HG02642 (cell line): ENCODE results near the gene PRSS1.
"Not testable (repeated sequence)": the region's sequence is repeated elsewhere in the genome, so short reads cannot be mapped to it uniquely, and the experiment has no call there.

Source experiments
- ATAC-seq: cut with Tn5 transposase; IDR thresholded peaks from one replicate; pipeline ENCODE4 v1.9.1; 2021; ENCODE audit warnings: mild to moderate bottlenecking; ENCODE audit not compliant: unreplicated experiment, poor library complexity

Gene PRSS1

DNA sequence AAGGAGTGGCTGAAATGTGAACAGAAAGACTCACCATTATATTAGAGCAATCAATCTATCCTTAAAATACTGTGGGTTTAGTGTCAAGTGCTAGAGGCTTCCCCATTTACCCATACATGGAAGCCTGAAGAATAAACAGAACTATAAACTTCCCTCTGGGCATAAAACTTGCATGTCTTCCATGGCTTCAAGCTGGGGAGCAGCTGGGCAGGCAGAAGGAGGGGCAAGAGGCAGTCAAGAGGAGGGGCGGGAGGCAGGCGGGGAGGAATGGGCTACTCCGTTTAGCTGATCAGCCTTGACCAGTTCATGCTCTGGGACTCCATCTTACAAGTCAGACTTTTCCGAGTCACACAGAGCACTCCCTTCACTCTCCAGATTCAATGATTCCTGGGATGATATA, 3.5 kb upstream of the PRSS1 start:
- no peak for ATAC-seq

DNA sequence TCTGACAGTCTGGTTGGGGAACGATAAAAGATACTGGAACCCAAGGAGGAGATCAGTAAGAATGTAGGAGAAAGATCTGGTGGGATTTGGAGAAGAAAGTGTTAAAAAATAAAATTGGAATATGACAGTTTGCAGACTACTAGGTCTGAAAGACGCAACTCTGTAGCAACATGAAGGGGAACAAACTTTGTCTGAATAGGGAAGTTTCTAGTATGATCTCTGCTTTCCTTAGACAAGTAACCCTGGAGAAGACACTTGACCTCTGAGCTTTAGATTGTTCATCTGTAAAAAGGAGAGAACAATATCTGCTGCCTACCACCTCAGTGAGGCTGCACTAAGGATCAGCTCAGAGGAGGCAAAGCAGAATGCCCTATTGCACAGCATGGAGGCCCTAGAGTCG, 3.0 kb upstream of the PRSS1 start:
- ATAC-seq, result no peak

DNA sequence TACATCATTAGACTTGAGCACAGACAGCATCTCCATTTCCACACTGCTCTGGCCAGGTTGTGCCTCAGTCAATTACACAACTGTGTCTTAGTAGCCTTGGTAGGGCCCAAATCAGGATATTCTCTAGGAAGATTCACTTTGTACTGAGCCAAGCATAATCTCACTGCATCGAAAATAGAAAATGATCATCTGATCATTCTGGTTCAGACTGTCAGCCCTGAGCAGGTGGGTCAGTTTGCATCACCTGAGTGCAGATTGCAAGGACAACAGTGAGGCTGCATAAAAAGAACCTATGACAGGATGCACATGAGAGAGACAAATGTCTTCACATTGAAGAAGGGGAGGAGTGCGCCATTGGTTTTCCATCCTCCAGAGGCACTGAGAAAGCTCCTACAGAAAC, 862 bp upstream of the PRSS1 start:
- ATAC-seq, result not testable (repeated sequence)

DNA sequence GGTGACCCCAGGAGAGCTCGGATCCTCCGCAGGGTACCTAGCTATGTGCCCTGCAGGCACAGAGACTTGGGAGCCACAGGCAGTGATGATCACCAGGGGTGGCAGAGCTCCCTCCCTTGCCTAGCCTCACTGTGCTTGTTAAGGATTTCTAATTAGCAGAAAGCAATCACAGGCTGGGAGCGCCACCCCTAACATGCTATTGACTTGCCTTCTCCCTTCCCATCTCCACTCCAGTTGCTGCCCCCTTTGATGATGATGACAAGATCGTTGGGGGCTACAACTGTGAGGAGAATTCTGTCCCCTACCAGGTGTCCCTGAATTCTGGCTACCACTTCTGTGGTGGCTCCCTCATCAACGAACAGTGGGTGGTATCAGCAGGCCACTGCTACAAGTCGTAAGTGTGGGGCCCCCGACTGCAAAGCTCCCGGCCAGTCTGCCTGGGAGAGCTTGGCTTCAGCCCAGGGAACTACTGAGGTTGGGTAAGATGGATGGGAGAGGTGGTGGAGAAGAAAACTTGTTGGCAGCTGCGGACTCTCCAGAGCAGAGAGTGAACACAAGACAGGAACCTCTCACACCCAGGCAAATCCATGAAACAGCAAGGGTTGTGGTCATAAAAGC, 1.2 kb downstream of the PRSS1 start:
- no peak for ATAC-seq

DNA sequence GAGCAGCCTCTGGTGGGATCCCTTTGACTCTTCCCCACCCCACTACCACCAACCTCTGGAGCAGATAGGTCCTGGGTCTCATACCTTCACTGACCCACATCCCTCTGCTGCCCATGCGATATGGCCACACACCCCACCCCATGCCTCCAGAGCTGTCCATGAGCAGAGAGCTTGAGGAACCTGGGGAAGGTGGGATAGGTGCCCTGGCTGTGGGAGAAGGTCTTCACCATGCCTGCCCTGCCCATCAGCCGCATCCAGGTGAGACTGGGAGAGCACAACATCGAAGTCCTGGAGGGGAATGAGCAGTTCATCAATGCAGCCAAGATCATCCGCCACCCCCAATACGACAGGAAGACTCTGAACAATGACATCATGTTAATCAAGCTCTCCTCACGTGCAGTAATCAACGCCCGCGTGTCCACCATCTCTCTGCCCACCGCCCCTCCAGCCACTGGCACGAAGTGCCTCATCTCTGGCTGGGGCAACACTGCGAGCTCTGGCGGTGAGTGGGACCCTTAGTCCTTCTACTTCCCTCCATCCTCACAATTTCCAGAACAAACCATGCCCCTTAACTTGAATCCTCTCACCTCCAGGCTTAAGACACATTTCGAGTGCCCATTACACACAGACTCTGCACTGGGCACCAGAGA, 2.4 kb downstream of the PRSS1 start:
- not testable (repeated sequence) for ATAC-seq

DNA sequence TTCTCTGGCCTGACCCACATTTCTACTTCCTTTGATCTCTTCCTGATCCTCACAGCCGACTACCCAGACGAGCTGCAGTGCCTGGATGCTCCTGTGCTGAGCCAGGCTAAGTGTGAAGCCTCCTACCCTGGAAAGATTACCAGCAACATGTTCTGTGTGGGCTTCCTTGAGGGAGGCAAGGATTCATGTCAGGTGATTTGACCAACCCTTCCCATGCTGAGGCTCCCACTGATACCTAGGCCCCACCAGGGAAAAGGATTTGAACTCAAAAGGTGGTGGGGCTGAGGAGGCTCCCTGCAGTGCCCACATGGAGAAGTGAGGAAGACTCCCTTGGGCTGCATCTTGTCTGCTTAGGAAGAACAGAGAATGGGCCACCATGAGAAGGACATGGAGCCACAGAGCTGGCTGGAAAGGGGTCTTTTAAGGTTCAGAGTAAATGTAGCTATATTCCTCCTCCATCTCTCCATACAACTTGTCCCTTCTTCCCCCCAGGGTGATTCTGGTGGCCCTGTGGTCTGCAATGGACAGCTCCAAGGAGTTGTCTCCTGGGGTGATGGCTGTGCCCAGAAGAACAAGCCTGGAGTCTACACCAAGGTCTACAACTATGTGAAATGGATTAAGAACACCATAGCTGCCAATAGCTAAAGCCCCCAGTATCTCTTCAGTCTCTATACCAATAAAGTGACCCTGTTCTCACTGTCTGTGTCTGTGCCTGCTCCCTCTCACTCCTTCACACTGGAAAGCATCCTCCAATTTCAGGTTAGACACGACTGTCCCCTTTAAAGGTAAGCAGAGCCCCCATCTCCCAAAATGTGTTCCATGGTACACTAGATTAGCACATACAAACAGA, 3.3 kb downstream of the PRSS1 start:
- no peak for ATAC-seq

DNA sequence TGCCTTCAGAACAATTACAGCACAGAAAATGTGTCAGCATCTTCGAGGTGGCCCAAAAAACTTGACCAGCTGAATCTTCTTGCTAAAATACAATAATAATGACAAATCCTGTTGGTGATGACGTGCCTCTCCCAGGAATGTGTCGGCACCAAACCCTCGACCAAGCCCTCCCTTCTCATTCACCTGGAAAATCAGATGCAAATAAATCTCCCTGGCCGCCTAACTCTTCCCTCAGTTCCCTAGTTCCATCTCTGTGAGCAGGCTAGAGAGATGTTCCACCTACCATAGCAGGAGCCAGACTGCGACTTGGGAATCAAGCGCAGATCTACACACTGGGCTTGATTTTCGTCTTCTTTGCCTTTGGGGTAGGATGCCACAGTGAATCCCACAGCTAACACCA, 4.1 kb downstream of the PRSS1 start:
- no peak for ATAC-seq

DNA sequence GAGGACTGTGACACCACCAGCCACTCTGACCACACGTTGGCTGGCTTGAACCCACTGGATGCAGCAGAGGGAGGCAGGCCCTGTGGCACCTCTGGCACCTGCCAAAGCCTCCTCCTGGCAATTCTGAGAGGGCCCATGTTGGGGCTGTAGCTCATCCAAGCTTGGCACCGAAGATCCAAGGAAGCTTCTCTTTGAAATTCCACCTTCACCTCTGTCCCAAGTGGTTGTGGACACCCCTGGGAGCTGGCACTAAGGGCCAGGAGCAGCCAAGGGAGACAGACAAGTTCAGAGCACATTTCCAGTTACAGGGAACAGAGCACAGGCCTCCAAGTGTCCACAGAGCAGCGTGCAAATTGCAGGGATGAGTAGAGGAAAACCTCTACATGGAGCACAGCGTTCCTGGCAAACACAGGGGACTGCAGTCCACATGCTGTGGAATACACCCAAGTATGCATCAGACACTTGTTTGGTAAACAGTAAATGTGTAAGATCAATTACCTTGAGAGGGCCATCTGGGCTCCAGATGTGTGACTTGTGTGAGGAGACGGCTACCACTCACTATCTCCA, 4.7 kb downstream of the PRSS1 start:
- ATAC-seq, result not testable (repeated sequence)

DNA sequence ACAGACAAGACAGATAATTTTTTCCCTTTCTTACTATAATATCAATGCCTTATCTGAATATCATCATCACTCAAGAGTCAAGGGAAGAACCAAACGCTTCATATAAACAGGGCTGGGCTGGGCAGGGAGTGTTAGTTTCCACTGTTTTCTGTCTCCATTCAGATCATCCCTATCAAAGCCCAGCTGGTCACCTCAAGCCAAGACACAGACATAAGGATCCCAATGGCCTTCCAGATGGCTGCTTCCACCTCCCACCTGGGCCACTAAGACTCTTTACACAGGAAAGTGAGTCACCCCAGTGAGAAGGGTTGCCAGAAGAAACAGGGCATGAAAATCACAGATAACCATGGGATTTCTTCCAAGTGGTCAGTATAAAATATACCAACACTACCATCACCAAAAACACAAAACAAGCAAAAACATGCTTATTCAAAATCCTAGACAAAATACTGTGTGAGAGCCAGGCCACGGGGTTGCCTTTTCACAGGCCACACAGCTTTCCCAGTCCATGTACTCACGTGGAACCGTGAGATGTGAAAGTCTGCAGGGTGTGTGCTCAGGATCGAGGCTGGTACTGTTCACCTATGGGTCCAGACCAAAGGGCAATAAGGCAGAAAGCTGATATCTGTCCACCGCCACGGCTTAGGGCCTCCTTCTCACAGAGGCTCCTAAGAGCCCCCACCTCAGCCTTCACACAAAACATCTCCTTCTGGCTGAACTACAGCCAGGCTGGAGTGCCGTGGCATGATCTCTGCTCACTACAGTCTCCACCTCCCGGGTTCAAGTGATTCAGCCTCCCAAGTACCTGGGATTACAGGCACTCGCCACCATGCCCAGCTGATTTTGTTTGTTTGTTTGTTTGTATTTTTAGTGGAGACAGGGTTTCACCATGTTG, 5.7 kb downstream of the PRSS1 start:
- ATAC-seq, result no peak

DNA sequence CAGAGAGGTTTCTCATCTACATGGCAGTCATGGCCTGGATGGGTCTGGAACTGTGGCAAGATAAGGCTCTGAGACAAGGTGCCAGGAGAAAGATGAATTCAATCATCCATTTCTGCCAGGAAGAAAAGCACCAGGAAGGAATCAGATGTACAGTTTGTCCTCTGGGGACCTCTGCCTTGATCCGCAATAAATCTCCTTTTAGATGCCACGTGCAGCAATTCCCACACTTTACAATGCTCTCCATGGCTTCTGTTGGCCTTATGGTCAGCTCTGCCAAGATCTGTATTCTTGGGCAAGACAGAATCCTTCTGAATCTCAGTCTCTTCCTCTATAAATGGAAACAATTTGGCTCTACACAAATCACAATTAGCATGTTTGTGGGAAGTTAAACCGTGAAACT, 9.0 kb downstream of the PRSS1 start:
- ATAC-seq, result not testable (repeated sequence)

DNA sequence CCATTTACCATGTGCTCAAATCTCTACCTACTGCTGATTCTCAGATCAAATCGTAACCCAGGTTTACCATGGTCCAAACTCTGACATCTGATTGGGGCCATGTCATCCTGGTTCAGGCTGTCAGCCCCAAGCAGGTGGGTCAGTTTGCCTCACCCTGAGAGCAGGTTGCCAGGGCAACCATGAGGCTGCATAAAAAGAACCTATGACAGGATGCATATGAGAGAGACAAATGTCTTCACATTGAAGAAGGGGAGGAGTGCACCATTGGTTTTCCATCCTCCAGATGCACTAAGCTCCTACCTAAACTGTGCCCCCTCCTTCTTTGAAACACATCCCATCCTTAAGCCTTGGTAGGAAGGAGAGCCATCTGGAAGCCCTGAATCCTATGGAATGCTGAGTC, 10.2 kb downstream of the PRSS1 start:
- ATAC-seq, result no peak

DNA sequence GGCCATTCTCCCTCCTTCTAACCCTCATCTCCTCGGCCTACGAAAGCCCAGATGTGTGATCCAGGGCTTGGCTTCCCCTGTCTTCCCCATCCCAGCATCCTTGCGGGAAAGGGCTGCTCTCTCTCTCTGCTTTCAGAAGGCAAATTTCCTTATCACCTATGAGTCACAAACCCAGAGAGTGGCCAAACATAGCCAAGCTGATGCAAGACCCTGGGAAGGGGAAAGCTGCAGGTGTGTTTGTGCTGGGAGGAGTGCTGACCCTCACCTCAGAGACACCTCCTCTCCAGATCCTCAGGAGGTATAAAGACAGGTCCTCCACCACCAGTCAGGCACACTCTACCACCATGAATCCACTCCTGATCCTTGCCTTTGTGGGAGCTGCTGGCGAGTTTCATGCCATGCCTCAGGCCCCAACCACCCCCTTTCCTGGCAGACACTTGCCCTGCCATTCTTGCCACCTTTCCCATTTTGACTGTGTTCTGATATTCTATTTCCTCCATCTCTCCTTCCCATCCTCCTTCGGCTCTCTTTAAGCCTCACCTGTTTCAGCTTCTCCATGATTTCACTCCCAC, 10.9 kb downstream of the PRSS1 start:
- no peak for ATAC-seq

DNA sequence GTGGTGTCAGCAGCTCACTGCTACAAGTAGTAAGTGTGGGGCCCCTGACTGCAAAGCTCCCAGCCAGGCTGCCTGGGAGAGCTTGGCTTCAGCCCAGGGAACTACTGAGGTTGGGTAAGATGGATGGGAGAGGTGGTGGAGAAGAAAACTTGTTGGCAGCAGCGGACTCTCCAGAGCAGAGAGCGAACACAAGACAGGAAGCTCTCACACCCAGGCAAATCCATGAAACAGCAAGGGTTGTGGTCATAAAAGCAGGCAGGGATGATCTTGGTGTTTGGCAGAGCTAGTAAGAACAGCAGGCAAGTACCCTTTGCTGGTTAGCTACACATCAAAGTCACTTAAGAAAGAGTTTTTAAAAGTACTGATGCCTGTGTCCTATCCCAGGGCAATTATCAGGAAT, 12.3 kb downstream of the PRSS1 start:
- ATAC-seq, result not testable (repeated sequence)

DNA sequence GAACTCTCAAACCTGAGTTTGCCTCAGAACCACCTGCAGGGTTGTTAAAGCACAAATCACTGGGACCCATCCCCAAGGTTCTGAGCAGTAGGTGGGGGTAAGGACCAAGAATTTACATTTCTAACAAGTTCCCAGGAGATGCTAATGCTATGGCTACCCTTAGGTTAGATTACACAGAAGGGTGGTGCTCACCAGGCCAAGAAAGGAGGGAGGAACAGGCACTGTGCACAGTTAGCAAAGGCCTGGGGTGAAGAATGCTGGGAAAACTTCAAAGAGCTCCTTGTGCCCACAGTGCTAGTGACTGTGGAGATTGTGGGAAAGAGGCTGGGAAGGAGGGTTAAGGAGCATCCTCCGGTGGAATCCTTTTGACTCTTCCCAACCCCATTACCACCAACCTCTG, 12.8 kb downstream of the PRSS1 start:
- no peak for ATAC-seq

DNA sequence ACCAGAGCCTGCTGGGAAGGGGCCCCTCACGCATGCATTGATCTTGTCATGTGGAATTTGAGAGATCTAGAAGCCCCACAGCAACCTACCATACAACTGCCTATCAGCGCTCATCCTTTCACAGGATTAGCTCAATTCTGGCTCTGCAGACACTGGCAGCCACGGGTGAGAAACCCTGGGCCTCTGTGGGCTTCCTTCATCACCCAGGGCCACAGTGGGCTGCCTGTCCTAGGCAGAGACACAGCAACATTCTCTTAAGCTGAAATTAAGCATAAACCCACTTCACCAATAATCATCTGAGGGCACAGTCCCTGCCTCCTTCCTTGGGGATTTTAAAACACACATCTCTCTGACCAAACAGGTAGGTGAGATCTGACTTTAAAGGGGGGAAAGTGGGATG, 18.2 kb downstream of the PRSS1 start:
- no peak for ATAC-seq

DNA sequence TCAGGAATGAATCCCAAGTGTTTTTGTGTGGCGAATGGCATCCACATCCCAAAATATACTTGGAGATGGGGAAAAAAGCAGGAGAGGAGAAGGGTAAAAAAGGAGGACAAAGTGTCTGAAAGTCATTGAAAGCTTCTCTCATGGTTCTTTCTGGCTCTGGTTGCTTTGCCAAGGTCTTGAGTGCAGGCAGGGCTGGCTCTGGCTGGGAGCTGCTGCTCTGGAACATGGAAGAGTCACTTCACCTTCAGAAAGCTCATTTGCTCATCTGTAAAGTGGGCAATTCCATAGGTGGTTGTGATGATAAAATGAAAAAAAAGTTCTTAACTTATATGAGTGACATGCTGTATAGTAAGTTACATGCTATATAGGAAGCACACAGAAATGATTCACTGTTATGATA, 18.6 kb downstream of the PRSS1 start:
- ATAC-seq, result no peak

DNA sequence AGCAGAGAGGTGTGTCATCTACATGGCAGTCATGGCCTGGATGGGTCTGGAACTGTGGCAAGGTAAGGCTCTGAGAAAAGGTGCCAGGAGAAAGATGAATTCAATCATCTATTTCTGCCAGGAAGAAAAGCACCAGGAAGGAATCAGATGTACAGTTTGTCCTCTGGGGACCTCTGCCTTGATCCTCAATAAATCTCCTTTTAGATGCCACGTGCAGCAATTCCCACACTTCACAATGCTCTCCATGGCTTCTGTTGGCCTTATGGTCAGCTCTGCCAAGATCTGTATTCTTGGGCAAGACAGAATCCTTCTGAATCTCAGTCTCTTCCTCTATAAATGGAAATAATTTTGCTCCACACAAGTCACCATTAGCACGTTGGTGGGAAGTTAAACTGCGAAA, 19.6 kb downstream of the PRSS1 start:
- ATAC-seq, result not testable (repeated sequence)

DNA sequence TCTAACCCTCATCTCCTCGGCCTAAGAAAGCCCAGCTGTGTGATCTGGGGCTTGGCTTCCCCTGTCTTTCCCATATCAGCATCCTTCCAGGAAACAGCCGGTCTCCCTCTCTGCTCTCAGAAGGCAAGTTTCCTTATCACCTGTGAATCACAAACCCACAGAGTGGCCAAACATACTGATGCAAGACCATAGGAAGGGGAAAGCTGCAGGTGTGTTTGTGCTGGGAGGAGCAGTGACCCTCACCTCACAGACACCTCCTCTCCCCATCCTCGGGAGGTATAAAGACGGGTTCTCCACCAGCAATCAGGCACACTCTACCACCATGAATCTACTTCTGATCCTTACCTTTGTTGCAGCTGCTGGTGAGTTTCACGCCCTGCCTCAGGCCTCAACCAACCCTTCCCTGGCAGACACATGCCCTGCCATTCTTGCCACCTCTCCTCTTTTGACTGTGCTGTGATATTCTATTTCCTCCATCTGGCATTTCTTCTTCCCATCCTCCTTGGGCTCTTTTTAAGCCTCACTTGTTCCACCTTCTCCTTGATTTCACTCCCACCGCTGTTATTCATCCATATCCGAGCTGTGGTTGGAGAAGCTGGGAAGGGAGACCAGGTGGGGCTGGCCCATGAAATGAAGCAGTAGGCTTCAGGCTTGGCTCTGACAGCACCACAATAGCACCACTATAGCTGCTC, 21.5 kb downstream of the PRSS1 start, which contains the start of gene PRSS2:
Gene PRSS2, plus strand, starts transcription at position 310 of the 692 bp plus-strand sequence. Its CDS starts 13 bp downstream, at position 323.
- ATAC-seq, result peak; percentile 20

DNA sequence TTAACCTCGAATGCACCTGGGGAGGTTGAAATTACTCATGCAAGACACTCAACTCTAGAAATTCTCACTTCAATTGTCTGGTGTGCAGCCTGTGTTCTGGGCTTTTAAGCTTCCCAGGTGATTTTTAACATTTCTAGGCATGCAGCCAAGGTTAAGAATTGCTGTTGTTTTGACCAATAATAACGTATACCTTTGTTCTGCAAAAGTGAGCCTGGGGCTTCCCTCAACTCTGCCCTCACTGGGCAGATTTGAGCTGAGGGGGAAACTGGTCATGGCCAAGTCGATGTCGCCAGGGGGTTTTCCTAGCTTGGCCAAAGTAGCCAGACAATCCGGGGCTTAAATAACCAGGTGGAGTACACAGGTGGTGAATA, 22.1 kb downstream of the PRSS1 start:
- ATAC-seq, result peak; percentile 87
